HEK293 (cell line): ENCODE measurements around the gene SOX3.

ENCODE experiments used
- CTCF ChIP-seq: fragments of 450-650 bp; formaldehyde crosslinking; IDR thresholded peaks from 2 replicates; pipeline ENCODE4 v1.5.1; 2016; ENCODE audit warnings: missing biosample characterization, missing genetic modification characterization
- GLI4 ChIP-seq: fragments of 450-650 bp; formaldehyde crosslinking; IDR thresholded peaks from 2 replicates; pipeline ENCODE4 v1.5.1; 2016; ENCODE audit warnings: missing biosample characterization, missing genetic modification characterization
- KLF8 ChIP-seq: fragments of 450-650 bp; formaldehyde crosslinking; IDR thresholded peaks from 2 replicates; pipeline ENCODE4 v1.5.1; 2016; ENCODE audit warnings: missing biosample characterization, missing genetic modification characterization
- PRDM10 ChIP-seq: fragments of 450-650 bp; formaldehyde crosslinking; IDR thresholded peaks from 2 replicates; pipeline ENCODE4 v1.5.1; 2016; ENCODE audit warnings: missing biosample characterization, missing genetic modification characterization
- PRDM4 ChIP-seq: fragments of 450-650 bp; formaldehyde crosslinking; IDR thresholded peaks from 2 replicates; pipeline ENCODE4 v1.5.1; 2017; ENCODE audit warnings: missing biosample characterization, missing genetic modification characterization
- REST ChIP-seq: fragments of 450-650 bp; formaldehyde crosslinking; IDR thresholded peaks from 2 replicates; pipeline ENCODE4 v1.5.1; 2016; ENCODE audit warnings: missing biosample characterization, missing genetic modification characterization
- ZBTB21 ChIP-seq: fragments of 450-650 bp; formaldehyde crosslinking; IDR thresholded peaks from 2 replicates; pipeline ENCODE4 v1.5.1; 2017; ENCODE audit warnings: missing biosample characterization, missing genetic modification characterization
- ZBTB49 ChIP-seq: fragments of 450-650 bp; formaldehyde crosslinking; IDR thresholded peaks from 2 replicates; pipeline ENCODE4 v1.5.1; 2016; ENCODE audit warnings: missing biosample characterization, missing genetic modification characterization, low read depth
- ZNF623 ChIP-seq: fragments of 450-650 bp; formaldehyde crosslinking; IDR thresholded peaks from 2 replicates; pipeline ENCODE4 v1.5.1; 2016; ENCODE audit warnings: missing biosample characterization, missing genetic modification characterization

GRCh38 chrX:140495739-140496138 is 9.1 kb downstream of the SOX3 start:
- no peak for TF ChIP-seq ZNF623 (tag by site-specific recombination)
- TF ChIP-seq CTCF: no peak
- no peak for TF ChIP-seq ZBTB49 (tag by site-specific recombination)
- TF ChIP-seq PRDM10 (tag by site-specific recombination): no peak
- TF ChIP-seq KLF8: no peak
- TF ChIP-seq GLI4 (tag by site-specific recombination): no peak
- TF ChIP-seq REST (tag by site-specific recombination): no peak
- TF ChIP-seq PRDM4 (tag by site-specific recombination): no peak
- TF ChIP-seq ZBTB21 (tag by site-specific recombination): no peak
